Measurements from ENCODE around the gene GRIK1. TPM values are rescaled to one million over a fixed set of nuclear protein-coding genes. Genes with fewer than 3 reads are reported as not detected.
"Not testable (repeated sequence)": the region's sequence is repeated elsewhere in the genome, so short reads cannot be mapped to it uniquely, and the experiment has no call there.

Gene GRIK1
- total RNA-seq, 4 donors from 2014 or later: 0.30 to 0.76 (median 0.36) TPM

DNA sequence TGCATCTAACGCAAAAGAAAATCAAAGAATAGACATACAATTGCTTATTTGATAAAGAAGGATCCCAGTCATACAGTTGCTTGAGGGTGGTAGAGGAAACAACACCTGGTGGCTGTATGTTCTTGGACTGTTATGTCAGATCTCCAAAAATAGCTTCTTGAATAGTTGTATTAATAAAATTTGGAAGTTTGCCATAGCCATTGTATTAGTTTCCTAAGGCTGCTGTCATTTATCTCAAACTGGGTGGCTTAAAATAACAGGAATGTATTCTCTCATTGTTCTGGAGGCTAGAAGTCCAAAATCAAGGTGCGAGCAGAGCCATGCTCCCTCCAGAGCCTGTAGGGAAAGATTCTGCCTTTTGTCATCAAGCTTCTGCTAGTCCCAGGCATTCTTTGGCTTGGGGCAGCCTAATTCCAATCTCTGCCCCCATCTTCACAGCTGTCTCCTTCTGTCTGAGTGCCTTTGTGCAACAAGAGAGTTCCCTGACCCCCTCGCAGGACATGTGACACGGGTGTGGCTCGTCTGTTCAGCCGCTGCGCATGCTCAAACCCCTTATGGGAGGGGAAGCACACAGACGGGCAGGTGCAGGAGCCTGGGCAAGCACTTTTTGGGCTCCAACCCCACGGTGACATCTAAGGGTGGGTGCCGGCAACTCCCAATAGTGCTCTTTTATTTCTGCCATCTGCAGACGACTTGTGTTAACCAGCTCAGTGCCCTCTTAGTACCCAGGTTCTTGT, 21.7 kb upstream of the GRIK1 start:
- no peak for DNase-seq (ENCODE audit: low spot score in 2 of 2)
- no peak overlapping the region for H3K4me3 ChIP-seq (ENCODE audit: low read depth, poor library complexity, severe bottlenecking)
- WGBS, 2 donors: 69 to 70% methylated on average over 11 of the region's 11 CpGs
- intact Hi-C loops (cut with DNase I; ENCODE audit: low total_unique reads): no loop called here
- TF ChIP-seq POLR2A (IDR thresholded peaks at IDR 0.05): no peak
- TF ChIP-seq, protein P1, sequence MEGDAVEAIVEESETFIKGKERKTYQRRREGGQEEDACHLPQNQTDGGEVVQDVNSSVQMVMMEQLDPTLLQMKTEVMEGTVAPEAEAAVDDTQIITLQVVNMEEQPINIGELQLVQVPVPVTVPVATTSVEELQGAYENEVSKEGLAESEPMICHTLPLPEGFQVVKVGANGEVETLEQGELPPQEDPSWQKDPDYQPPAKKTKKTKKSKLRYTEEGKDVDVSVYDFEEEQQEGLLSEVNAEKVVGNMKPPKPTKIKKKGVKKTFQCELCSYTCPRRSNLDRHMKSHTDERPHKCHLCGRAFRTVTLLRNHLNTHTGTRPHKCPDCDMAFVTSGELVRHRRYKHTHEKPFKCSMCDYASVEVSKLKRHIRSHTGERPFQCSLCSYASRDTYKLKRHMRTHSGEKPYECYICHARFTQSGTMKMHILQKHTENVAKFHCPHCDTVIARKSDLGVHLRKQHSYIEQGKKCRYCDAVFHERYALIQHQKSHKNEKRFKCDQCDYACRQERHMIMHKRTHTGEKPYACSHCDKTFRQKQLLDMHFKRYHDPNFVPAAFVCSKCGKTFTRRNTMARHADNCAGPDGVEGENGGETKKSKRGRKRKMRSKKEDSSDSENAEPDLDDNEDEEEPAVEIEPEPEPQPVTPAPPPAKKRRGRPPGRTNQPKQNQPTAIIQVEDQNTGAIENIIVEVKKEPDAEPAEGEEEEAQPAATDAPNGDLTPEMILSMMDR (IDR thresholded peaks at IDR 0.05): no peak

DNA sequence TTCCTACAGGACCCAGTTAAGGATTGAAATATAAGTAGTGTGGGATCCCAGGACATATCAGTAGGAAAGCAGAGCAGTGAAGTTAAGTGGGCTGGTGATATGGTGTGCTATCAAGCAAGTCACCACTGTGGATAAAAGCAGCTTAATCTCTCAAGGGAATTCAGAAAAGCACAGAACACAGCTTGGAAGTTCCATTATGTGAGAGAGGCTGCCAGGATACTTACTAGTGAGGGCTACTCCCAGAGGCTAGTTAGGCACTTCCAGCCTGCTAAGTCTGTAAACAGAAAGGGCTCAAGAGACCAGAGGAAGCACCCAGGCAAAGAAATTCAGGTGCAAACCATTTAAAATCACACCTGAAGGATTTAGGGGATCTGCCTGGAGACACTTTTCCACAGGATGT, 18.8 kb upstream of the GRIK1 start:
- no peak for DNase-seq (ENCODE audit: low spot score in 2 of 2)
- H3K4me3 ChIP-seq (ENCODE audit: low read depth, poor library complexity, severe bottlenecking): no peak overlapping the region
- no peak for TF ChIP-seq POLR2A (IDR thresholded peaks at IDR 0.05)
- TF ChIP-seq, protein P1 (IDR thresholded peaks at IDR 0.05): no peak
- intact Hi-C loops (cut with DNase I; ENCODE audit: low total_unique reads): no loop called here

DNA sequence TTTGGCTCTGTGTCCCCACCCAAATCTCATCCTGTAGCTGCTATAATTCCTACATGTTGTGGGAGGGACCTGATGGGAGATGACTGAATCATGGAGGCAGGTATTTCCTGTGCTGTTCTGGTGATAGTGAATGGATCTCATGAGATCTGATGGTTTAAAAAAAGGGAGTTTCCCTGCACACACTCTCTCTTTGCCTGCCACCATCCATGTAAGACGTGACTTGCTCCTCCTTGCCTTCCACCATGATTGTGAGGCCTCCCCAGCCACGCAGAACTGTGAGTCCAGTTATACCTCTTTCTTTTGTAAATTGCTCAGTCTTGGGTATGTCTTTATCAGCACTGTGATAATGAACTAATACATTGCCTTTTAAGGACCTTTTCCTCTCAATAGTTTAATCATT, 18.2 kb upstream of the GRIK1 start:
- intact Hi-C loops (cut with DNase I; ENCODE audit: low total_unique reads); DNase-seq (ENCODE audit: low spot score in 2 of 2); H3K4me3 ChIP-seq (ENCODE audit: low read depth, poor library complexity, severe bottlenecking): not testable (repeated sequence)
- 64 to 84% methylated on average over 2 of the region's 2 CpGs for WGBS, 2 donors

- H3K4me3 ChIP-seq (ENCODE audit: low read depth, poor library complexity, severe bottlenecking): no peak overlapping the region
- 80 to 87% methylated on average over 2 of the region's 2 CpGs for WGBS, 2 donors
- no peak for DNase-seq (ENCODE audit: low spot score in 2 of 2)
- TF ChIP-seq POLR2A (IDR thresholded peaks at IDR 0.05): no peak
- TF ChIP-seq, protein P1 (IDR thresholded peaks at IDR 0.05): no peak
- intact Hi-C loops (cut with DNase I; ENCODE audit: low total_unique reads): no loop called here
Observed at GRCh38 chr21:29953690-29954089, 13.9 kb upstream of the GRIK1 start.

DNA sequence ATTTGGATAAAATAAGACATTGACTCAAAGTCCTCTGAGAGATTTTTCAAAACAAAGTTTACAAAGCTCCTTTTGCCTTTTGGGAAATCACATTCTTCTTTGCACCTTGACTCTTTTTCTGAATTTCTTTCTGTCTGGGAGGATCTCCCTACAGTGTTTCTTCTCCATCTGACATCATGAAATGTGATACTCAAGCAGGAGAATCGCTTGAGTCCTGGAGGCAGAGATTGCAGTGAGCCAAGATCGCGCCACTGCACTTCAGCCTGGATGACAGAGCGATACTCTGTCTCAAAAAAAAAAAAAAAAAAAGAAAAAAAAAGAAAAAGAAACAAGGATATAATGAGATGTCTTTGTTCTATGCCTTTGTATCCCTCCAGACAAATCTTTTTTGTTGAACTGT, 13.3 kb upstream of the GRIK1 start:
- no peak for TF ChIP-seq POLR2A (IDR thresholded peaks at IDR 0.05)
- TF ChIP-seq, protein P1 (IDR thresholded peaks at IDR 0.05): no peak
- intact Hi-C loops (cut with DNase I; ENCODE audit: low total_unique reads): no loop called here
- 25 to 32% methylated on average over 4 of the region's 4 CpGs for WGBS, 2 donors
- no peak overlapping the region for H3K4me3 ChIP-seq (ENCODE audit: low read depth, poor library complexity, severe bottlenecking)
- no peak for DNase-seq (ENCODE audit: low spot score in 2 of 2)

- intact Hi-C loops (cut with DNase I; ENCODE audit: low total_unique reads): no loop called here
- TF ChIP-seq, protein P1 (IDR thresholded peaks at IDR 0.05): no peak
- TF ChIP-seq POLR2A (IDR thresholded peaks at IDR 0.05): no peak
- no peak overlapping the region for H3K4me3 ChIP-seq (ENCODE audit: low read depth, poor library complexity, severe bottlenecking)
- DNase-seq (ENCODE audit: low spot score in 2 of 2): no peak
Observed at GRCh38 chr21:29951911-29952310, 12.1 kb upstream of the GRIK1 start.
